Measurements from ENCODE around the gene GATAD2A. TPM values are rescaled to one million over a fixed set of nuclear protein-coding genes. Genes with fewer than 3 reads are reported as not detected.

The GATAD2A gene
- total RNA-seq, 1 experiment from 2014 or later, result 126 TPM

- Histone ChIP-seq H3K4me3 (ENCODE audit: low read depth, low read length) (no peak overlapping the region), H3K36me3 (ENCODE audit: control insufficient read depth, insufficient read depth, low read length) (no peaks in the 10 kb centered on the region; the same call in none of the 2 replicates), H3K9me3 (no peaks in the 10 kb centered on the region), H3K27me3 (replicated peaks; ENCODE audit: control insufficient read depth, insufficient read depth, low read length) (no peaks in the 10 kb centered on the region), H3K4me1 (peaks cover 19% of the 10 kb centered on the region)
- H3K9me3 Mint-ChIP-seq (ENCODE audit: unreplicated experiment), result no peaks in the 10 kb centered on the region
- H3K27ac Mint-ChIP-seq (ENCODE audit: unreplicated experiment), result no peak overlapping the region
- TF ChIP-seq CTCF (IDR thresholded peaks at IDR 0.05; ENCODE audit: insufficient read depth in 1 of 2, low read depth in 1 of 2, low read length in 1 of 2, severe bottlenecking in 1 of 2, unreplicated experiment in 1 of 2), result no peak
- BruUV-seq (replicated peaks), result no TSS peak
- POLR2A ChIA-PET, result no interaction called here
- no peak overlapping the region for H3K4me3 Mint-ChIP-seq (ENCODE audit: unreplicated experiment)
- intact Hi-C loops (cut with micrococcal nuclease; ENCODE audit: unreplicated experiment), result no loop called here
- no peaks in the 10 kb centered on the region for H3K27me3 Mint-ChIP-seq (ENCODE audit: insufficient read depth, unreplicated experiment)
- DNase-seq, result no peak
- H3K36me3 Mint-ChIP-seq (ENCODE audit: insufficient read depth, unreplicated experiment), result peaks cover 69% of the 10 kb centered on the region
- CTCF ChIA-PET, result interaction anchor here (1.0 kb wide), 1 partner anchor 122 kb away, joined by 4 read pairs; no protein-coding TSS in a partner anchor
- H3K4me1 Mint-ChIP-seq (ENCODE audit: low read depth, unreplicated experiment), result peaks cover 6% of the 10 kb centered on the region
Observed at GRCh38 chr19:19487950-19488874, 82.7 kb downstream of the GATAD2A start.

GRCh38 chr19:19488875-19489690 lies 83.6 kb downstream of the GATAD2A start:
- Histone ChIP-seq H3K4me1 (peaks cover 19% of the 10 kb centered on the region), H3K4me3 (ENCODE audit: low read depth, low read length) (no peak overlapping the region), H3K27me3 (replicated peaks; ENCODE audit: control insufficient read depth, insufficient read depth, low read length) (no peaks in the 10 kb centered on the region), H3K36me3 (ENCODE audit: control insufficient read depth, insufficient read depth, low read length) (no peaks in the 10 kb centered on the region; the same call in none of the 2 replicates), H3K9me3 (no peaks in the 10 kb centered on the region)
- Mint-ChIP-seq H3K4me1 (ENCODE audit: low read depth, unreplicated experiment) (peaks cover 6% of the 10 kb centered on the region), H3K36me3 (ENCODE audit: insufficient read depth, unreplicated experiment) (peaks cover 74% of the 10 kb centered on the region), H3K9me3 (ENCODE audit: unreplicated experiment) (no peaks in the 10 kb centered on the region), H3K27ac (ENCODE audit: unreplicated experiment) (peak overlapping the region; percentile 73), H3K27me3 (ENCODE audit: insufficient read depth, unreplicated experiment) (no peaks in the 10 kb centered on the region), H3K4me3 (ENCODE audit: unreplicated experiment) (no peak overlapping the region)
- no peak for TF ChIP-seq CTCF (IDR thresholded peaks at IDR 0.05; ENCODE audit: insufficient read depth in 1 of 2, low read depth in 1 of 2, low read length in 1 of 2, severe bottlenecking in 1 of 2, unreplicated experiment in 1 of 2)
- peak; percentile 65 to 74 for DNase-seq
- intact Hi-C loops (cut with micrococcal nuclease; ENCODE audit: unreplicated experiment), result no loop called here
- ChIA-PET CTCF (interaction anchor here (0.7 to 1.3 kb wide), 2 partner anchors 114 to 147 kb away, joined by 3 to 4 read pairs; no protein-coding TSS in a partner anchor), POLR2A (no interaction called here)
- no TSS peak for BruUV-seq (replicated peaks)

- H3K4me3 Mint-ChIP-seq (ENCODE audit: unreplicated experiment), result no peak overlapping the region
- no peaks in the 10 kb centered on the region for H3K9me3 Mint-ChIP-seq (ENCODE audit: unreplicated experiment)
- POLR2A ChIA-PET, result interaction anchor here (0.6 kb wide), 2 partner anchors 178 to 631 kb away, joined by 3 to 5 read pairs; no protein-coding TSS in a partner anchor
- BruUV-seq (replicated peaks), result no TSS peak
- no peak for DNase-seq
- H3K9me3 ChIP-seq, result no peaks in the 10 kb centered on the region
- CTCF ChIA-PET, result interaction anchor here (0.7 to 2.0 kb wide), 8 partner anchors 85 to 147 kb away, joined by 3 to 26 read pairs (median 4); partner anchors contain the start of gene GATAD2A
- H3K27me3 Mint-ChIP-seq (ENCODE audit: insufficient read depth, unreplicated experiment), result no peaks in the 10 kb centered on the region
- H3K36me3 Mint-ChIP-seq (ENCODE audit: insufficient read depth, unreplicated experiment), result peaks cover 79% of the 10 kb centered on the region
- H3K36me3 ChIP-seq (ENCODE audit: control insufficient read depth, insufficient read depth, low read length), result no peaks in the 10 kb centered on the region; the same call in none of the 2 replicates
- no peak overlapping the region for H3K4me3 ChIP-seq (ENCODE audit: low read depth, low read length)
- no peaks in the 10 kb centered on the region for H3K27me3 ChIP-seq (replicated peaks; ENCODE audit: control insufficient read depth, insufficient read depth, low read length)
- H3K27ac Mint-ChIP-seq (ENCODE audit: unreplicated experiment), result peak overlapping the region; percentile 73
- peaks cover 6% of the 10 kb centered on the region for H3K4me1 Mint-ChIP-seq (ENCODE audit: low read depth, unreplicated experiment)
- intact Hi-C loops (cut with micrococcal nuclease; ENCODE audit: unreplicated experiment), result loop anchor here (1.0 to 2.0 kb wide), 4 partner anchors 89 to 169 kb away; no protein-coding TSS in a partner anchor
- TF ChIP-seq CTCF (IDR thresholded peaks at IDR 0.05; ENCODE audit: insufficient read depth in 1 of 2, low read depth in 1 of 2, low read length in 1 of 2, severe bottlenecking in 1 of 2, unreplicated experiment in 1 of 2), result no peak
- peaks cover 19% of the 10 kb centered on the region for H3K4me1 ChIP-seq
Observed at GRCh38 chr19:19489804-19490204, 84.3 kb downstream of the GATAD2A start.
